Neuronal stem cell (in vitro differentiated cells): ENCODE results near the gene DGKG.

Experiments
- DNase-seq: peaks from one replicate; pipeline ENCODE4 v3.0.0-alpha.2; 2013; ENCODE audit warnings: low spot score
- H2AFZ ChIP-seq: one replicate; pipeline ENCODE4 v1.6.1; 2013; ENCODE audit warnings: mild to moderate bottlenecking, low read length, inconsistent platforms
- H2AK5ac ChIP-seq: 2 replicates; pipeline ENCODE4 v1.6.1; 2013; ENCODE audit warnings: low read depth, mild to moderate bottlenecking, inconsistent platforms, low read length, moderate library complexity, mixed read lengths
- H2BK120ac ChIP-seq: 2 replicates; pipeline ENCODE4 v1.6.1; 2013; ENCODE audit warnings: low read depth, mild to moderate bottlenecking, inconsistent platforms, low read length, moderate library complexity, mixed read lengths
- H2BK12ac ChIP-seq: one replicate; pipeline ENCODE4 v1.6.1; 2013; ENCODE audit warnings: low read length, inconsistent platforms
- H2BK15ac ChIP-seq: 2 replicates; pipeline ENCODE4 v1.6.1; 2013; ENCODE audit warnings: mild to moderate bottlenecking, low read length, inconsistent platforms, mixed read lengths
- H2BK5ac ChIP-seq: one replicate; pipeline ENCODE4 v1.6.1; 2013; ENCODE audit warnings: inconsistent platforms, mild to moderate bottlenecking, low read length, moderate library complexity
- H3K14ac ChIP-seq: one replicate; pipeline ENCODE4 v1.6.1; 2013; ENCODE audit warnings: low read length, inconsistent platforms
- H3K18ac ChIP-seq: 2 replicates; pipeline ENCODE4 v1.6.1; 2013; ENCODE audit warnings: low read length, inconsistent platforms
- H3K23ac ChIP-seq: 2 replicates; pipeline ENCODE4 v1.6.1; 2013; ENCODE audit warnings: low read depth, mild to moderate bottlenecking, mixed read lengths, low read length, inconsistent platforms; ENCODE audit not compliant: poor library complexity
- H3K27ac ChIP-seq: replicated peaks from 3 replicates; pipeline ENCODE4 v1.5.1; 2013; ENCODE audit warnings: low read length, inconsistent platforms
- H3K27me3 ChIP-seq, 3 experiments: 2 replicates each; pipeline ENCODE4 v1.6.1; 2013; ENCODE audit warnings: low read length in 3 of 3, mild to moderate bottlenecking in 2 of 3, inconsistent platforms in 1 of 3, low read depth in 1 of 3, mixed read lengths in 1 of 3, moderate library complexity in 1 of 3; ENCODE audit not compliant: control insufficient read depth in 3 of 3, insufficient read depth in 3 of 3
- H3K36me3 ChIP-seq, 2 donors: replicated peaks in 1 of 2; 2 replicates each; pipeline ENCODE4 v1.6.1; 2013; ENCODE audit warnings: low read length in 2 of 2; ENCODE audit not compliant: control insufficient read depth in 2 of 2, insufficient read depth in 2 of 2
- H3K4ac ChIP-seq: 2 replicates; pipeline ENCODE4 v1.6.1; 2013; ENCODE audit warnings: inconsistent platforms, mild to moderate bottlenecking, low read length, moderate library complexity
- H3K4me1 ChIP-seq, 2 donors: 1 replicate in 1 of 2; 2 replicates in 1 of 2; pipeline ENCODE4 v1.6.1; 2013; ENCODE audit warnings: low read length in 2 of 2, low read depth in 1 of 2; ENCODE audit not compliant: control insufficient read depth in 2 of 2, insufficient read depth in 1 of 2
- H3K4me2 ChIP-seq: one replicate; pipeline ENCODE4 v1.6.1; 2013; ENCODE audit warnings: mild to moderate bottlenecking, low read length, inconsistent platforms; ENCODE audit not compliant: insufficient read depth, poor library complexity, severe bottlenecking
- H3K4me3 ChIP-seq, 2 donors: 2 replicates each; pipeline ENCODE4 v1.5.1; 2013; ENCODE audit warnings: low read length in 2 of 2, mild to moderate bottlenecking in 2 of 2, inconsistent platforms in 1 of 2, moderate library complexity in 1 of 2
- H3K79me1 ChIP-seq: one replicate; pipeline ENCODE4 v1.6.1; 2013; ENCODE audit warnings: low read depth, mild to moderate bottlenecking, inconsistent platforms, low read length, moderate library complexity
- H3K9ac ChIP-seq: one replicate; pipeline ENCODE4 v1.6.1; 2013; ENCODE audit warnings: mild to moderate bottlenecking, low read depth, low read length, inconsistent platforms; ENCODE audit not compliant: poor library complexity
- H3K9me3 ChIP-seq, 2 donors: replicated peaks in 1 of 2; 2 replicates each; pipeline versions ENCODE3 to v1.6.1; 2013; ENCODE audit warnings: low read length in 2 of 2, mild to moderate bottlenecking in 2 of 2, inconsistent platforms in 1 of 2, low read depth in 1 of 2, mixed read lengths in 1 of 2, moderate library complexity in 1 of 2; ENCODE audit not compliant: control insufficient read depth in 2 of 2, insufficient read depth in 1 of 2
- H4K8ac ChIP-seq: one replicate; pipeline ENCODE4 v1.6.1; 2013; ENCODE audit warnings: low read depth, mild to moderate bottlenecking, inconsistent platforms, low read length, moderate library complexity
- H4K91ac ChIP-seq: one replicate; pipeline ENCODE4 v1.6.1; 2013; ENCODE audit warnings: low read length, low read depth, mild to moderate bottlenecking, inconsistent platforms; ENCODE audit not compliant: poor library complexity
- WGBS, 2 donors: extraction: QIAGEN DNeasy Blood & Tissue Kit; methylation state at CpG; one replicate each; pipeline ENCODE4 v1.1.7; 2013; ENCODE audit warnings: missing lambda C conversion rate in 2 of 2, mixed read lengths in 1 of 2; ENCODE audit not compliant: insufficient read length in 2 of 2, insufficient replicate concordance in 1 of 2; ENCODE audit errors: extremely low coverage in 2 of 2; 5-methylcytosine and 5-hydroxymethylcytosine counted together

The DGKG gene

GRCh38 chr3:186340204-186340603 lies 21.8 kb downstream of the DGKG start:
- H3K14ac ChIP-seq, result no peak overlapping the region
- no peak overlapping the region for H3K4ac ChIP-seq
- H4K8ac ChIP-seq, result no peak overlapping the region
- no peak overlapping the region for H3K23ac ChIP-seq
- no peak overlapping the region for H2AFZ ChIP-seq
- DNase-seq, result no peak
- H3K27ac ChIP-seq, result no peak overlapping the region
- H4K91ac ChIP-seq, result no peak overlapping the region
- no peak overlapping the region for H3K4me3 ChIP-seq
- peaks cover 0 to 2% of the 10 kb centered on the region in 2 donors for H3K4me1 ChIP-seq
- H3K18ac ChIP-seq, result no peak overlapping the region
- no peak overlapping the region for H3K4me2 ChIP-seq
- no peak overlapping the region for H2BK15ac ChIP-seq
- no peaks in the 10 kb centered on the region for H3K36me3 ChIP-seq
- no peak overlapping the region for H2AK5ac ChIP-seq
- peaks cover 0 to 7% (median 0%) of the 10 kb centered on the region in 3 experiments for H3K27me3 ChIP-seq
- no peak overlapping the region for H3K9ac ChIP-seq
- H2BK5ac ChIP-seq, result no peak overlapping the region
- no peaks in the 10 kb centered on the region for H3K79me1 ChIP-seq
- no peaks in the 10 kb centered on the region for H3K9me3 ChIP-seq
- H2BK120ac ChIP-seq, result no peak overlapping the region
- no peak overlapping the region for H2BK12ac ChIP-seq

GRCh38 chr3:186339180-186339918 lies 22.7 kb downstream of the DGKG start:
- H3K9me3 ChIP-seq, result no peaks in the 10 kb centered on the region

GRCh38 chr3:186333256-186333655 lies 28.8 kb downstream of the DGKG start:
- H3K27me3 ChIP-seq, result peaks cover 0 to 6% (median 0%) of the 10 kb centered on the region in 3 experiments
- H3K4me2 ChIP-seq, result no peak overlapping the region
- no peak overlapping the region for H3K4ac ChIP-seq
- no peak overlapping the region for H4K91ac ChIP-seq
- no peak overlapping the region for H3K18ac ChIP-seq
- H2BK15ac ChIP-seq, result no peak overlapping the region
- H3K4me1 ChIP-seq, result no peaks in the 10 kb centered on the region
- no peak overlapping the region for H3K14ac ChIP-seq
- H2AFZ ChIP-seq, result no peak overlapping the region
- H3K79me1 ChIP-seq, result no peaks in the 10 kb centered on the region
- no peak overlapping the region for H3K4me3 ChIP-seq
- no peak overlapping the region for H2BK5ac ChIP-seq
- H4K8ac ChIP-seq, result no peak overlapping the region
- no peak overlapping the region for H2BK12ac ChIP-seq
- H3K9ac ChIP-seq, result no peak overlapping the region
- H3K27ac ChIP-seq, result no peak overlapping the region
- no peaks in the 10 kb centered on the region for H3K9me3 ChIP-seq
- no peak overlapping the region for H2BK120ac ChIP-seq
- DNase-seq, result no peak
- no peak overlapping the region for H2AK5ac ChIP-seq
- H3K36me3 ChIP-seq, result no peaks in the 10 kb centered on the region
- H3K23ac ChIP-seq, result no peak overlapping the region

More at GRCh38 chr3:186339180-186339918, 22.7 kb downstream of the DGKG start:
- Histone ChIP-seq H3K36me3 (no peaks in the 10 kb centered on the region), H3K14ac (no peak overlapping the region), H4K8ac (no peak overlapping the region), H3K18ac (no peak overlapping the region), H3K9ac (no peak overlapping the region), H2BK15ac (no peak overlapping the region), H2AFZ (no peak overlapping the region), H3K4me2 (no peak overlapping the region), H3K4me1 (peaks cover 0 to 2% of the 10 kb centered on the region in 2 donors), H2BK120ac (no peak overlapping the region), H2BK12ac (no peak overlapping the region), H3K23ac (no peak overlapping the region), H3K27ac (no peak overlapping the region), H3K79me1 (no peaks in the 10 kb centered on the region), H4K91ac (no peak overlapping the region), H2AK5ac (no peak overlapping the region), H3K27me3 (peaks cover 0 to 7% (median 0%) of the 10 kb centered on the region in 3 experiments), H3K4me3 (no peak overlapping the region), H3K4ac (no peak overlapping the region), H2BK5ac (no peak overlapping the region)
- no peak for DNase-seq
- WGBS, 2 donors, result no CpG with 5 or more reads among the region's 4 CpGs

GRCh38 chr3:186330772-186331460 lies 31.1 kb downstream of the DGKG start:
- H3K36me3 ChIP-seq, result no peaks in the 10 kb centered on the region
- H4K8ac ChIP-seq, result no peak overlapping the region
- H3K9me3 ChIP-seq, result no peaks in the 10 kb centered on the region
- H3K4me2 ChIP-seq, result no peak overlapping the region
- H3K79me1 ChIP-seq, result no peaks in the 10 kb centered on the region
- no peak overlapping the region for H3K23ac ChIP-seq
- no peak overlapping the region for H2AK5ac ChIP-seq
- H3K9ac ChIP-seq, result no peak overlapping the region
- no peak overlapping the region for H3K27ac ChIP-seq
- no peak overlapping the region for H3K4ac ChIP-seq
- no CpG with 5 or more reads among the region's 6 CpGs for WGBS, 2 donors
- no peak overlapping the region for H2BK5ac ChIP-seq
- H3K18ac ChIP-seq, result no peak overlapping the region
- H2BK12ac ChIP-seq, result no peak overlapping the region
- H3K27me3 ChIP-seq, result peaks cover 0 to 12% (median 0%) of the 10 kb centered on the region in 3 experiments
- no peak overlapping the region for H2AFZ ChIP-seq
- H3K4me1 ChIP-seq, result no peaks in the 10 kb centered on the region
- H3K14ac ChIP-seq, result no peak overlapping the region
- no peak overlapping the region for H2BK15ac ChIP-seq
- no peak for DNase-seq
- H3K4me3 ChIP-seq, result no peak overlapping the region
- no peak overlapping the region for H4K91ac ChIP-seq
- no peak overlapping the region for H2BK120ac ChIP-seq
